Breast epithelium (tissue), 3 donors: ENCODE data around the gene ST7L.

Source experiments
- CTCF ChIP-seq, 3 donors: fragments of 450-650 bp; IDR thresholded peaks; one replicate each; pipeline ENCODE4 v1.5.1; 2016 to 2017; ENCODE audit warnings: antibody characterized with exemption in 3 of 3, mild to moderate bottlenecking in 3 of 3, moderate library complexity in 3 of 3
- POLR2A ChIP-seq: fragments of 450-650 bp; IDR thresholded peaks from one replicate; pipeline ENCODE4 v1.6.1; 2016; ENCODE audit warnings: antibody characterized with exemption, mild to moderate bottlenecking, moderate library complexity
- POLR2AphosphoS5 ChIP-seq, 3 donors: sonication (generic); formaldehyde crosslinking; IDR thresholded peaks; one replicate each; pipeline ENCODE4 v1.6.1; 2017; ENCODE audit warnings: antibody characterized with exemption in 3 of 3

GRCh38 chr1:112589766-112590165 lies 29.2 kb downstream of the ST7L start:
- no peak for TF ChIP-seq CTCF (IDR thresholded peaks at IDR 0.05)
- TF ChIP-seq POLR2AphosphoS5 (IDR thresholded peaks at IDR 0.05): no peak
- no peak for TF ChIP-seq POLR2A
